Stimulated activated CD8-positive, alpha-beta memory T cell treated with anti-CD3 and anti-CD28 coated beads, Interleukin-12 subunit alpha, Interleukin-12 subunit beta, amount 100 ng/mL, for 24 hours (primary cell): ENCODE data around the gene ZNF70.

Experiments used
- DNase-seq: peaks from one replicate; pipeline ENCODE4 v3.0.0-alpha.2; 2020; ENCODE audit errors: extremely low read depth

The ZNF70 gene

GRCh38 chr22:23692598-23693291 is 58.2 kb downstream of the ZNF70 start:
- no peak for DNase-seq

GRCh38 chr22:23691748-23692423 is 59.0 kb downstream of the ZNF70 start:
- no peak for DNase-seq

- DNase-seq: no peak
Observed at GRCh38 chr22:23690713-23691112, 60.2 kb downstream of the ZNF70 start, which contains the start of gene RGL4. Gene RGL4 (plus strand): TSS chr22:23691013. CDS start chr22:23692031, 1,018 bp downstream.

GRCh38 chr22:23689414-23689813 is 61.5 kb downstream of the ZNF70 start:
- DNase-seq: no peak
